GM18907 (cell line): ENCODE results near the gene MYBPC2.

Experiments
- ATAC-seq: cut with Tn5 transposase; IDR thresholded peaks from one replicate; pipeline ENCODE4 v1.9.1; 2021; ENCODE audit warnings: mild to moderate bottlenecking, moderate library complexity; ENCODE audit not compliant: unreplicated experiment

Gene MYBPC2

DNA sequence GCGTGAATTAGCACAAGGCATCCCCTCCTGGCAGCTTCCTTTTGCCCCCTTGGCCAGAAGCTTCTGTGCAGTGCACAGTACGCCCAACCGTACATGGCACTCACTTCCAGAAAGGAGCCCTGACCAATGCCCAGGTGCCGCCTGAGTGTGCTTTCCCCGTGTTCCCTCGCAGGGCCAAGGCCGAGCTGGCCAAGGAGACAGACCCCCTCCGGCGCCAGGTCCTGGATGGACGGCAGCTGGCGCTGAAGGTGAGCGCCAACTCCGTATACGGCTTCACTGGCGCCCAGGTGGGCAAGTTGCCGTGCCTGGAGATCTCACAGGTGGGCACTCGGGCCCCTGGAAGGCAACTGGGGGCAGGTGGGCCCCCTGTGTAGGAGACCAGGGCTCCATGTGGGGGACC lies 23.3 kb upstream of the MYBPC2 start:
- no peak for ATAC-seq

GRCh38 chr19:50410109-50410508 lies 22.6 kb upstream of the MYBPC2 start:
- ATAC-seq, result no peak

- no peak for ATAC-seq
Observed at GRCh38 chr19:50412419-50412818, 20.3 kb upstream of the MYBPC2 start.

DNA sequence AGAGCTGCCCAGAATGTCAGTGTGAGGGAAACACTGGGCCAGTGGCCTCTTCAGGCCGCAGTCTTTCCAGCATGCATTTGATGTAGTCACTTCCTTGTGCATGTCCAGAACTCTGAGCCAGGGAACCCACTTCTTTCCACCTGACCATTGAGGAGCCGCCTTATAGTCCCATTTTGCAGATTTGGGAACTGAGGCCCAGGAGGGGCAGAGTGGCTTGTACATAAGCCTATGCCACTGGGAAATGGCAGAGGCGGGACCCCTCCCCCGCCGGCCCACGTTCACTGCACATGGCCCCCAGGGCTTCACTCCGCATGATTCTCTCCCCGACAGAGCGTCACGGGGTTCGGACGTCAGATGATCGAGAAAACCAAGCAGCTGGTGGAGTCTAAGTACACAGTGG lies 19.6 kb upstream of the MYBPC2 start:
- no peak for ATAC-seq

DNA sequence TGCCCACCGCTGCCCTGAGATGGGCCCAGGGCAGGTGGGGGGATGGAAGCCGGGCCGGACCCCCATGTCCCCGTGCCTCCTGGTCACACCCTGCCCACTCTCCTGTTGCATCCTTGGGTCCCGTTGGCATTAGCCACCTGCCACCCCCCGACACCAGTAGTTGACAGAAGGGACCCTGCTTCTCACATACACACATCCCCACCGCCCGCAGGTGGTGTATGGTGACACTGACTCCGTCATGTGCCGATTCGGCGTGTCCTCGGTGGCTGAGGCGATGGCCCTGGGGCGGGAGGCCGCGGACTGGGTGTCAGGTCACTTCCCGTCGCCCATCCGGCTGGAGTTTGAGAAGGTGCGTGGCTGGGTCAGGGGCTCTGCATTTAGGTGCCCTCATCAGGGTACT lies 19.2 kb upstream of the MYBPC2 start:
- ATAC-seq, result no peak

GRCh38 chr19:50414864-50415660 lies 17.6 kb upstream of the MYBPC2 start:
- peak; percentile 7 for ATAC-seq

DNA sequence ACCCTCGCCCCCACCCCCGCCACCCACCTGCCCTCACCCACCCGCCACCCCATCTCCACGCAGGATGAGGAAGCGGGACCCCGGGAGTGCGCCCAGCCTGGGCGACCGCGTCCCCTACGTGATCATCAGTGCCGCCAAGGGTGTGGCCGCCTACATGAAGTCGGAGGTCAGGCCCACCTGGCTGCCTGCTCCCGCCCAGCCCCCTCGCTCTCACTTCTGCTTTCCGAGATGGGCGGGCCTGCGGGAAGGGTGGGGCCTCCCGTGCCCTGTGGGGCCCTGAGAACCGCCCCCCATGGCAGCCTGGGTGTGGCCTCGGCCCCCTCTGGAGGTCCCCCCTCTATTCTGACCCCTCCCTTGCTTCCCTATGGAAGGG lies 17.0 kb upstream of the MYBPC2 start:
- peak; percentile 46 for ATAC-seq

DNA sequence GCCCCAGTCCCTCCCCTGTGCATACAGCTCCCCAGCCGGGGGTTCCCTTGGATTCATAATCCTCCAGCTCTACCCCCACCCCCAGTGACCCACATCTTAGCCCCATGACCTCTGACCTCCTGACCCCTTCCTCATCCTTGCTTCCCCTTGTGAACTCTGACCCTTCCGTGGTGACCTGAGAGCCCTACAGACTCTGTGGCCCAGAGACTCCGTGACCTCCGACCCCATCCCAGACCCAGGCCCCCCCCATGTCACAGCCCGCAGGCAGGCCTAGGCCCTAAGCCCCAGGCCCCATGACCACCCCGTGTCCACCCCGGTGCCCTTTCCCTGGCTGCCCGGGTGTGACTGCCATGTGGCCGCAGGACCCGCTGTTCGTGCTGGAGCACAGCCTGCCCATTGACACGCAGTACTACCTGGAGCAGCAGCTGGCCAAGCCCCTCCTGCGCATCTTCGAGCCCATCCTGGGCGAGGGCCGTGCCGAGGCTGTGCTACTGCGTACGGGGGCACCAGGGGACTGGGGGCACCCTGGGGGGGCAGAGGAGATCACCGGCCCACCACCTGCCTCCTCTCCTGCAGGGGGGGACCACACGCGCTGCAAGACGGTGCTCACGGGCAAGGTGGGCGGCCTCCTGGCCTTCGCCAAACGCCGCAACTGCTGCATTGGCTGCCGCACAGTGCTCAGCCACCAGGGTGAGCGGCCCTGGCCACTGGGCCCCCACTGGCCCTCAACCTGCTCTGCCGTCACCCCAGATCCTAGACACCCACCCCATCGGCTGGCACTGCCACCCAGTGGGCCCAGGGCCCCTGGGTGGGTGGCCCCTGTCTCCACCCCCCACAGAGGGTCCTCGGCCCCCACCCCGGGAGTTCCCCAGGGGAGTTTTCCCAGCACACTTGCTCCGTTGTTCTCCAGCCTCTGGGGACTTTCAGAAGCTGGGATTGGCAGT lies 16.4 kb upstream of the MYBPC2 start:
- no peak for ATAC-seq

- ATAC-seq, result no peak
Observed at GRCh38 chr19:50417111-50418081, 15.3 kb upstream of the MYBPC2 start.

DNA sequence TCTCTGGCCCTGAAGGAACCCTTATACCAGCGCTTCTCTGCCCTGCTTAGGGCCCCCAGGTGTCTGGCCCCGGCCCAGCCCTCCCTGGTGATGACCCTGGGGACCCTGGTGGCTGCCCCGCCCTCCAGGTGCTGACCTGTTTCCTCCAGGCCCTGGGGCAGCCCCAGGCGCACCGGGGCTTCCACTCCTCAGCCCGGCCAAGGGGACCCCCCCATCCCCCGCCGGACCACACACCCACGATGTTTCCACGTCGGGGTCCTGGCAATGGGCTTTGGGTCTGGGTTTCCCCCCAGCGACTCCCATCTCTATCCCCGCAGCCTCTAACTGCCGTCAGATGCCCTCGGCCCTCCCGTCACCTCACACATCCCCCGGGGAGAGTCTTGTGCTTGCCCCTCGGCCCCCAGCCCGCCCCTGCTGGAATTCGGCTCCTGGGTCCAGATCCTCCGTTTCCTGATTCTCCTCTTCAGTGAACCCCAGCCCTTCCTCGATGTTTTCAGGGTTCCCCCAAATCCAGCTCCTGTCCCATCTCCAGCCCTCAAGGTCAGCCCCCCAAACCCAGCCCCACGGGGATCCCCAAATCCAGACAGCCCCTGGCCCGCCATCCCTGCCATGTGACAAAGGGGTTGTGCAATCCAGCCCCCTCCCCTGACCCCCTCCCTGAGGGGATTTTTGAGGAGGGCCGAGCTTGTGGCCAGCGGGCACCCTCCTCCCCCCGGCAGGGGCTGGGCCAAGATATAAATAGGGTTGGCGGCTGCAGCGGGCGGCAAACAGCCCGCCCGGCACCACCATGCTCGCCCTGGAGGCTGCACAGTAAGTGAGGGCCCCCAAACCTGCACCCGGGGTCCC lies 14.3 kb upstream of the MYBPC2 start, which contains the start of gene SPIB:
TSS of gene SPIB (plus strand) at position 763 of the 846 bp plus-strand sequence. CDS start at position 788, 25 bp downstream.
- peak; percentile 32 for ATAC-seq

DNA sequence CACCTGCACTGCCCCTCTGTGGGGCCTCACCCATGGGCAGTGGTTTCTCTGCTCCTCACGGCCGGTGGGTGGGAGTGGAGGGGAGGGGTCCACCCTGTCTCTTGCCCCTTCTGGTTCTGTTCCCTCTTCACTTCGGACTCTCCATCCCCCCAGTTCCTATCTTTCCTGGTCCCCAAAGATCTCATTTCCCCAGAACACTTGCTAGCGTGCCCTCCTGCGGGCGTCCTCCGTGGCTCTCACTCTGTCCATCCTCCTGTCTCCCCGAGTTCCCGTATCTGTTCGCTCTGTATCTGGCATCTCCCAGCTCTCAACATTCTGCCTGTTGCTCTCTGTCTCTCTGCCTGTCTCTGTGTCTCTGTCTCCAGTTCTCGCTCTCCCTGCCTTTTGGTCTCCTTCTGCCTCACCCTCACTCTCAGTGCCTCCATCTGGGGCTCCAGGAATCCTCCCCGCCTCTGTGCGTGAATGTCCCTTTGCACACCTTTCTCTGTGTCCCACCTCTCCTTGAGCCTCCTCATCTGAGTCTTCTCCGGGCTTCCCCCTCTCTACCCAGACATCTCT lies 13.6 kb upstream of the MYBPC2 start:
- ATAC-seq, result no peak

- ATAC-seq, result no peak
Observed at GRCh38 chr19:50419580-50420035, 13.1 kb upstream of the MYBPC2 start.

DNA sequence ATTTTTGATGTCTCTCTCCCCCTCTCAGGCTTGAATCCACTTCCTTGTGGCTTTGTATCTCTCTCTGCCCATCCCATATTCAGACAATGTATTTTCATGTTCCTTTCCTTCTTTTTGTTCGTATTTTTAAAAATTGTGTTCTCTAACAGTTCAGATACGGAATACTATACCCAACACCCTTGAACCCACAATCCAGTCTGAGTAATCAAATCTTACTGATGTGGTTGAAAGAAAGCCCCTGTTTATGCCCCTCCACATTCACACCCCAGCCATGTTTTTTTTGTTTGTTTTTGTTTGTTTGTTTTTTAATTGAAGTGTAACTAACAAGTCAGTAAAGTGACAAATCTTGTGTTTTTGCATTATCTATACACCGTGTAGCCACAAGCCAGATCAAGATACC lies 12.6 kb upstream of the MYBPC2 start:
- no peak for ATAC-seq

DNA sequence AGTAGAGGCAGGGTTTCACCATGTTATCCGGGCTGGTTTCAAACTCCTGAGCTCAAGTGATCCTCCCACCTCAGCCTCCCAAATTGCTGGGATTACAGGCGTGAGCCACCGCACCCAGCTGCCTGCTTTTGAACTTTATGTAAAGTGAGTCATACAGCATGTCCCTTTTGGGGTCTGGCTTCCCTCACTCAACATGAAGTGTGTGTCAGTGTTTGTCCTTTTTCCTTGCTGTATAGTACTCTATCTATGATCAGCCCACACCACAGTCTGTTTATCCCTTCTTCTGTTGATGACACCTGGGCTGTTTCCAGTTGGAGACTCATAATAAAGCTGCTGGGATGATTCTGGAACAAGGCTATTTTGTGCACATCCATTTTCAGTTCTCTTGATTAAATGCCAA lies 11.9 kb upstream of the MYBPC2 start:
- ATAC-seq, result no peak

- no peak for ATAC-seq
Observed at GRCh38 chr19:50422397-50423278, 10.1 kb upstream of the MYBPC2 start.

- ATAC-seq, result no peak
Observed at GRCh38 chr19:50423279-50424113, 9.2 kb upstream of the MYBPC2 start.

DNA sequence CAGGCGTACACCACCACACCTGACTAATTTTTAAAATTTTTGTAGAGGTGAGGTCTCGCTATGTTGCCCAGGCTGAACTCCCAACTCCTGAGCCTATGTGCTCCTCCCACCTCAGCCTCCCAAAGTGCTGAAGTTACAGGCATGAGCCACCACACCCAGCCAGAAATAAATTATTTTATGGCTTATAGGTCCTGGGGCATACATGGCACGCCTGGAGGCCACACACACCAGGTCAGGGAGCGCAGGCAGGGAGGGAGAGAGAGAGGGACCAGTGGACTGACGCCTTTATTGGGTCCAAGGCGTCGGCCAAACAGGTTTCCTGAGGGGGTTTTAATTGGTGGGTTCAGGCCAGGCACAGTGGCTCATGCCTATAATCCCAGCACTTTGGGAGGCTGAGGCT lies 7.1 kb upstream of the MYBPC2 start:
- no peak for ATAC-seq
